GM18870 (cell line): Measurements from ENCODE around the gene CYFIP2.
A peak's percentile ranks its signal among the peaks of the same experiment; 100 is the strongest.

Source experiments
- ATAC-seq: cut with Tn5 transposase; IDR thresholded peaks from one replicate; pipeline ENCODE4 v1.9.1; 2021; ENCODE audit warnings: moderate library complexity; ENCODE audit not compliant: unreplicated experiment

The CYFIP2 gene

GRCh38 chr5:157312492-157312891 lies 46.6 kb downstream of the CYFIP2 start:
- ATAC-seq: peak; percentile 76

GRCh38 chr5:157322581-157322980 lies 56.7 kb downstream of the CYFIP2 start:
- ATAC-seq: no peak

- no peak for ATAC-seq
Observed at GRCh38 chr5:157323107-157323706, 57.3 kb downstream of the CYFIP2 start.

GRCh38 chr5:157324237-157324636 lies 58.3 kb downstream of the CYFIP2 start:
- no peak for ATAC-seq

- ATAC-seq: no peak
Observed at GRCh38 chr5:157326440-157327005, 60.6 kb downstream of the CYFIP2 start.

GRCh38 chr5:157327771-157328170 lies 61.8 kb downstream of the CYFIP2 start:
- ATAC-seq: no peak

- ATAC-seq: peak; percentile 93
Observed at GRCh38 chr5:157328277-157328912, 62.5 kb downstream of the CYFIP2 start.

GRCh38 chr5:157331807-157332206 lies 65.9 kb downstream of the CYFIP2 start:
- ATAC-seq: no peak

GRCh38 chr5:157335534-157336422 lies 69.9 kb downstream of the CYFIP2 start:
- ATAC-seq: no peak

GRCh38 chr5:157336423-157336744 lies 70.5 kb downstream of the CYFIP2 start:
- no peak for ATAC-seq

- ATAC-seq: no peak
Observed at GRCh38 chr5:157339409-157339808, 73.5 kb downstream of the CYFIP2 start.

GRCh38 chr5:157342822-157343402 lies 77.0 kb downstream of the CYFIP2 start:
- ATAC-seq: no peak

GRCh38 chr5:157343842-157344790 lies 78.2 kb downstream of the CYFIP2 start:
- no peak for ATAC-seq

- ATAC-seq: no peak
Observed at GRCh38 chr5:157345067-157345466, 79.1 kb downstream of the CYFIP2 start.

GRCh38 chr5:157345485-157345884 lies 79.6 kb downstream of the CYFIP2 start:
- ATAC-seq: no peak

GRCh38 chr5:157347301-157348048 lies 81.6 kb downstream of the CYFIP2 start:
- no peak for ATAC-seq

- ATAC-seq: no peak
Observed at GRCh38 chr5:157348049-157348400, 82.1 kb downstream of the CYFIP2 start.

GRCh38 chr5:157350939-157351801 lies 85.2 kb downstream of the CYFIP2 start:
- peak; percentile 90 for ATAC-seq

GRCh38 chr5:157351802-157352092 lies 85.8 kb downstream of the CYFIP2 start:
- ATAC-seq: no peak
